Measurements from ENCODE around the gene HNRNPF.

The HNRNPF gene

DNA sequence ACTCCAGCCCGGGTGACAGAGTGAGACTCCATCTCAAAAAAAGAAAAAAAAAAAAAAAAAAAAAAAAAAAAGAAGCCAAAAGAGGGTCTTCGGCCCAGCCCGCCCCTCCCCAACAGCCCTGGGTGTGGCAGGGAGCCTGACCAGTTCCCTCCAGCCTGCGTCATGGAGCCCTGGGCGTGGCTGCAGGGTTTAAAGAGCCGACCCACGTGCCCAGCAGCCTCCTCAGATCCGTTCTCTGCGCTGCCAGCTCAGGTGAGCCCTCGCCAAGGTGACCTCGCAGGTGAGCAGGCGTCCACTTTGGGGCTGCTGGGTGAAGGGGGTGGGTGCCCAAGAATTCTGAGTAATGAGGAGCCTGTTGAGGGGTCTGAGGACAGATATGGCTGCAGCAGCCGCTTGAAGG lies 37.6 kb downstream of the HNRNPF start, which contains the start of gene FXYD4:
Gene FXYD4 (plus strand): TSS at position 219 of the 400 bp plus-strand sequence. CDS start 2,111 bp downstream, outside the sequence.
- no peak for DNase-seq (ENCODE audit: low read depth, low spot score)
- no peak within 1 kb of the TSS for H3K4me3 ChIP-seq (ENCODE audit: low read depth, low read length)
- TF ChIP-seq, protein P1, sequence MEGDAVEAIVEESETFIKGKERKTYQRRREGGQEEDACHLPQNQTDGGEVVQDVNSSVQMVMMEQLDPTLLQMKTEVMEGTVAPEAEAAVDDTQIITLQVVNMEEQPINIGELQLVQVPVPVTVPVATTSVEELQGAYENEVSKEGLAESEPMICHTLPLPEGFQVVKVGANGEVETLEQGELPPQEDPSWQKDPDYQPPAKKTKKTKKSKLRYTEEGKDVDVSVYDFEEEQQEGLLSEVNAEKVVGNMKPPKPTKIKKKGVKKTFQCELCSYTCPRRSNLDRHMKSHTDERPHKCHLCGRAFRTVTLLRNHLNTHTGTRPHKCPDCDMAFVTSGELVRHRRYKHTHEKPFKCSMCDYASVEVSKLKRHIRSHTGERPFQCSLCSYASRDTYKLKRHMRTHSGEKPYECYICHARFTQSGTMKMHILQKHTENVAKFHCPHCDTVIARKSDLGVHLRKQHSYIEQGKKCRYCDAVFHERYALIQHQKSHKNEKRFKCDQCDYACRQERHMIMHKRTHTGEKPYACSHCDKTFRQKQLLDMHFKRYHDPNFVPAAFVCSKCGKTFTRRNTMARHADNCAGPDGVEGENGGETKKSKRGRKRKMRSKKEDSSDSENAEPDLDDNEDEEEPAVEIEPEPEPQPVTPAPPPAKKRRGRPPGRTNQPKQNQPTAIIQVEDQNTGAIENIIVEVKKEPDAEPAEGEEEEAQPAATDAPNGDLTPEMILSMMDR (IDR thresholded peaks at IDR 0.05; ENCODE audit: low read depth, low read length), result no peak
- in situ Hi-C loops (cut with HindIII; ENCODE audit: low sequenced_read_pairs), result no loop called here

DNA sequence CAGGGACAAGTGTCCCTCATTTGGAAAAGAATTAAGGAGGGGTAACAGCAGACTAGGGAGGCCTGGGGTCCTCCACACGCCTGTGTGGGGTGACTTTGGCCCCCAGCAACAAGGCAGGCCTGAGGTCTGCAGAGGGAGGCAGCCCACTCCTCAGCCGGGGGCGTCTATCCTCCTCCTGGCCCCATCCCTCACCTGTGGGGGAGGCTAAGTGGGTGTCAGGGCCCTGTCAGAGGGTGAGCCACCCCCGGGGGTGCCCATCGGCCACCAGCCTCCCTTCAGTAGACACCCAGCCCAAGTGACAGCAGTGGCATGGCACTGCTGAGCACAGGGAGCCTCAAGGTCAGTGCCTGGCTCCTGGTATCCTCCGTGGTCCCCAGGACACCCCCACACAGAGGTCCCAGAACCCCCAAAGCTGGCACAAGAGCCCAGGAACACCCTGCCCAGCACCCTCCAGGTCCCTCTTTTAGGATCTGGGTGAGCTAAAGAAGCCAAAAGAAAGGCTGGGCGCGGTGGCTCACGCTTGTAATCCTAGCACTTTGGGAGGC lies 38.2 kb downstream of the HNRNPF start:
- in situ Hi-C loops (cut with HindIII; ENCODE audit: low sequenced_read_pairs), result no loop called here

DNA sequence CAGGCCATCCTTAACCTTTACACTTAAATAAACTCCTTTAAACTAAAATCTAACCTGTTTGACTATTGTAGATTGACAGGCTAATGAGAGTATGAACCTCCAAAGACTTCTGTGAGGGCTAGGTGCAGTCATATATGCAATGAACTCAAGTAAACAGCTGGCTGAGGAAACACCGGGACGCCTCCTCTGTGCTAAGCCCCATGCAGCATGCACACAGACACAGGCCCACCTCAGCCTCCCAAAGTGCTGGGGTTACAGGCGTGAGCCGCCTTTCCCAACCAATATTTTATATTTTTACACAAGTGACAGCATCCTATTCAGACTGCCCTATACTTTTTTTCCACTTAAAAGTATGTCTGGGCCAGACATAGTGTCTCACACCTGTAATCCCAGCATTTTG lies 39.1 kb downstream of the HNRNPF start:
- no peak overlapping the region for H3K4me3 ChIP-seq (ENCODE audit: low read depth, low read length)
- no peak for DNase-seq (ENCODE audit: low read depth, low spot score)
- TF ChIP-seq, protein P1 (IDR thresholded peaks at IDR 0.05; ENCODE audit: low read depth, low read length), result no peak
- in situ Hi-C loops (cut with HindIII; ENCODE audit: low sequenced_read_pairs), result no loop called here

More for the DNA sequence above, 38.2 kb downstream of the HNRNPF start:
- H3K4me3 ChIP-seq (ENCODE audit: low read depth, low read length), result no peak overlapping the region
- TF ChIP-seq, protein P1 (IDR thresholded peaks at IDR 0.05; ENCODE audit: low read depth, low read length), result no peak
- no peak for DNase-seq (ENCODE audit: low read depth, low spot score)

DNA sequence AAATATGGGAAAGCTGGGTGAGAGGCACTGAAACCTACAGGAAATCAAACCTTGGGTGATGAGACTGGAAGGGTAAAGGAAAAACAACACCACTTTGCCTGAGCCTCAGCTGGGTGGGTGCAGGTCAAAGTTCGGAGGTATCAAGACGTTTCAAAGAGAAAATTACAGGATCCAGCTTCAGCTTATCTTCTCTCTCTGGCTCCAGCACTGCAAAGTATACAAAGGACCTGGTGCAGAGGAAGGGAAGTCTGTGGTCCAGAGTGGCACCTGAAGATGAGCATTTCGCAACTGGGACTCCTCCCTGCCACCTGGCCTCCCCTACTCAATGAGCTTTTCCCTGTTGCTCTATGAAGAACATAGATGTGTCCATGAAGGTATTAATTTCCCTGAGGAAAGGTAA lies 44.0 kb downstream of the HNRNPF start:
- in situ Hi-C loops (cut with HindIII; ENCODE audit: low sequenced_read_pairs), result no loop called here
- TF ChIP-seq, protein P1 (IDR thresholded peaks at IDR 0.05; ENCODE audit: low read depth, low read length), result no peak
- no peak overlapping the region for H3K4me3 ChIP-seq (ENCODE audit: low read depth, low read length)
- DNase-seq (ENCODE audit: low read depth, low spot score), result no peak

DNA sequence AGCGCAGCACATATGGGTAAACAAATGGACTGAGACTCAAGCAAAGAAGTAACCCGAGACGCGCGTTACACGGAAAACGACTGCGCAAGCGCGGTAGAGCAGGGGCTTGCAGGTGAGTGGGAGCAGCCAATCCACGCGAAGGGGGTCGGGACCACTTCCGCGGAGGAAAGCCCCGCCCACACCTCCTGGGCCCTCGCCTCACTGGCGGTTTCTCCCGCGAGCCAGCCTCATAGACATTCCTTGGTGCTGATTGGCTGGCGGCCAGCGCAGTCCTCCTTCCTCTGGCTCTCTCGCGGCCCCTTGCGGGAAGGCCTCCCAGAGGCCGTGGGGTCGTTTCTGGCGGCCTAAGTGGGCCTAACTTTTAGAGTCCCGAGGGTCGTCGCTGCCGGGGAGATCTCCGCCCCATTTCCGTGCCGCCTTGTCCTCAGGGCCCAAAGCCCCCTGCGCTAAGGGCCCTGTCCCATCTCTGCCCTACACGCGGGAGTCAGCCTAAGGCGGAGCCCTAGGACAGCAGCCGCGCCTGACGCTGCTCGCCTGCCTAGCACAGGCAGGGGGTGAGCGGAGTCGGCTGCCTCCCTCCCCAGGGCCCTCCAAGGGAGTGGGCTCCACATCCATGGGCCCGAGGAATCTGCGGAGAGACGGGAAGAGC lies 46.7 kb downstream of the HNRNPF start:
- TF ChIP-seq, protein P1 (IDR thresholded peaks at IDR 0.05; ENCODE audit: low read depth, low read length), result peak; percentile 51
- peak overlapping the region; percentile 47 for H3K4me3 ChIP-seq (ENCODE audit: low read depth, low read length)
- peak; percentile 90 for DNase-seq (ENCODE audit: low read depth, low spot score)
- in situ Hi-C loops (cut with HindIII; ENCODE audit: low sequenced_read_pairs), result no loop called here

DNA sequence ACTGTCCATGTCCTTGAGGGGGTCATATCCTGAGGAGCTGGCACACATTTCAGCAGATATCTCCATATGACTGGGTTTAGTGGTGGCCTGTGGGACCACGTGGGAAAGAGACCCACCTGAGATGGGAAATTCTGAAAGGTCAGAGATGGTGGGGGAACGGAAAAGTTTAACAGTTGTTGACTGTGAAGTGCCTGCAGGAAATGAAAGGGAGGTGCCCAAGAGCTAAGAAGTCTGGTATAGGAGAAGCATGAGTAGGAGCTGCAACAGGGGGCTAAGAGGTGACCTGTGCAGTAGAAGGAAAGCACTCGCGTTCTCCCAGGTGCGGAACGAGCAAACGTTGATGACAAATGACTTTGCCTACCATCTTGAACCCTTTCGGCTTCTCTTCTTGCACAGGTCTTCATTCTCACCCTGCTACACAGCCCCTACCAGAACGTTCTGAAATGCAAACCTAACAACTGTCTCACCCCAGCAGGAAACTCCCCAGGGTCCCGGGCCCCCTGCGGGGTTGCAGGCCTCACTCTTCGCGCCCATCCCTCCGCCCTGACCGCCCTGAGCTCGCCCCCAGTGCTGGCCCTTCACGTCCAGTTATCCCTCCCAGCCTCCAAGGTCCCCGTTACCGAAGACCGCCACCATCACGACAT lies 47.3 kb downstream of the HNRNPF start:
- peak overlapping the region; percentile 47 for H3K4me3 ChIP-seq (ENCODE audit: low read depth, low read length)
- no peak for DNase-seq (ENCODE audit: low read depth, low spot score)
- TF ChIP-seq, protein P1 (IDR thresholded peaks at IDR 0.05; ENCODE audit: low read depth, low read length), result no peak
- in situ Hi-C loops (cut with HindIII; ENCODE audit: low sequenced_read_pairs), result no loop called here
